GM10266 (cell line): ENCODE measurements around the gene TSPAN11.

Experiments
- DNase-seq: peaks from one replicate; pipeline ENCODE4 v3.0.0; 2012; ENCODE audit errors: extremely low spot score
- CTCF ChIP-seq: IDR thresholded peaks from 2 replicates; pipeline ENCODE4 v1.5.1; 2012; ENCODE audit warnings: mild to moderate bottlenecking, low read depth; ENCODE audit not compliant: control insufficient read depth, insufficient read depth; ENCODE audit errors: missing control alignments

Gene TSPAN11

DNA sequence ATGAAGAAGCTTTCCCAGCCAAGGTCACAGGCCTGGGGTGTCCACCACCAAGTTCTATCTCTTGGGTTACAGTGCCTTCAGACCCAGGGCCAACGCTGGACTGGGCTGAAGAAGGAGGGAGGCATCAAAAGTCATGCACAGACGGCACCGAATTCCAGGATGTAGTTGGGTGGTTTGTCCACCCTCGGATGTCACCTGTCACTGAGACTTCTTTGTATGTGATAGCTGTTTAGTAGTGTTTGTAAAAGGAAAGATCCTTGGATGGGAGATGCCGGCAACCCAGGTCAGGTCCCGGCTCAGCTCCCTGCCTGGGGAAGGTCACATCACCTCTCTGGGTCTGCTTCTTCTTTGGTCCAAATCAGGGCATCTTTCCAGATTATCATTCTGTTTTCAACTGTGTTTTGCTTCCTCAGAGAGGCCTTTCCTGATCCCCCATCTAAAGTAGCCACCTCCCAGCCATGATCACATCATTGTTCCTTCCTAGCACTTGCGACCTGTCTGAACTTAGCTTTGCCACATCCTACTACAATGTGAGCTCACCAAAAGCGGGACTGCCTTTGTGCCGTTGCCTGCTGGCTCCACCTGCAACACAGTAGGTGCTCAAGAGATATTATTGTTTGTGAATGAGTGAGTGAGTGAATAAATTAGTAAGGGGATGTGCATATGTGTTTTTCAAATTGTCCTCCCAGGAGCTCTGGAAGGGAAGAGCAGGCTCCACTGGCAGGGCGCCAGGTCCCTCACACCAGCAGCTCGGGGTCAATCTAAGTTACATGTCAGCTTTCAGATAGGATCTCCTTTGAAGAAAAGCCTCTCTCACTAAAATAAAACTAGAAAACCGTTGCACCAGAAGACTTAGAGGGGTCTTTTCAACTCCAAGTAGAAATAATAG, 2.1 kb downstream of the TSPAN11 start:
- no peak for DNase-seq
- TF ChIP-seq CTCF: no peak

DNA sequence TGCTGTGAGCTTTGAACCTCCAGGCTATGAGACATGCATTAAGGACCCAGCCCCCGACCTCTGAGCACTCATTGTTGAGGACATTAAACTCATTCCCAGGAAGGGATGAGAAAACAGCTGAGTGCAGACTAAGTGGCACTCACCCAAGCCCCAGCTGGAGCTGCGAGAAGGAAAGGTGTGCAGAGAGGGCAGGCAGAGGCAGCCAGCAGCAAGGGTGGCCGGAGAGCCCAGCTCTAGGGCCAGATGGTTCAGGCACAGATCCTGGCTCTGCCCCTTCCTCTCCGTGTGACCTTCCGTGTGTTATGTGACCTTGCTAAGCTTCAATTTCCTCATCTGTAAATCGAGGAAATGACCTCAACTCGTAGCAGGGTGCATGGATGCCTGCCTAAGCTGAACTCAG, 3.7 kb downstream of the TSPAN11 start:
- TF ChIP-seq CTCF: no peak
- DNase-seq: no peak

DNA sequence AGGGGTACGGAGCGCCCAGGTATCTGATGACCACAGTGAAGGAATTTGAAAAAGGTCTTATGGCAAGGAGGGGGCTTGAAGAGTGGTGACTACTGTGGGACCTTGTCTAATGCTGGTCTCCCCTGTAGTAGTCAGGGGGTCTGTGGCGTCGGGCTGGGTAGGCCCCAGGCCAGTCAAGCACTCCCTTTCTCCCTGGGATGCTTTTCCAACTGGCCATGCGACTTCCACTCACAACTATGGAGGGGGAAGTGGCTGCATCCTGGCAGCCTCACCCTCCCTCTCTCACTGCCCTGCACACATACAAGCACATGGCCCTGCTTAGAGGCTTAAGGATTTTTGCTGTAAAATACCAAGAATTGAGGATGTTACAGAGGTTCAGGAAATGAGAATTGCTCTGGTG, 4.1 kb downstream of the TSPAN11 start:
- no peak for TF ChIP-seq CTCF
- DNase-seq: no peak

GRCh38 chr12:30932881-30933280, 6.3 kb downstream of the TSPAN11 start:
- no peak for DNase-seq
- TF ChIP-seq CTCF: no peak

DNA sequence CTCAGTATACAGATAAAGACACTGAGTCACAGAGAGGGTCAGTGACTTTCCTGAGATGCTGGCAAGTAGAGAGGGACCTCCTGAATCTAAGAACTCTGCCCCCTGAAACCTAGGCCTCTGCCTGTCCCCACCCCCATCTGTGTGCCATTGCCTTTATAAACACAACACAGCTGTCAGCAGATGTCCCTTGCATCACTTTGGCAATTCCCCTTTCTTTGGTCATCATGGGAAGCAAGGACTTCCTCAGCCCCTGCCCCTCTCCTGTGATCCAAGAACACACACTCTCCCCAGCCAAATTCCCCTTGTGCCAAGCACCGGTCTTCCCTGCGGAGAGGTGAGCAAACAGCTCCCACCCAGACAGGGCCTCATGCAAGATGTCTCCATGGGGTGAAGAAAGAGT, 8.3 kb downstream of the TSPAN11 start:
- no peak for TF ChIP-seq CTCF
- no peak for DNase-seq

GRCh38 chr12:30936036-30936435, 9.5 kb downstream of the TSPAN11 start:
- TF ChIP-seq CTCF: no peak
- no peak for DNase-seq

DNA sequence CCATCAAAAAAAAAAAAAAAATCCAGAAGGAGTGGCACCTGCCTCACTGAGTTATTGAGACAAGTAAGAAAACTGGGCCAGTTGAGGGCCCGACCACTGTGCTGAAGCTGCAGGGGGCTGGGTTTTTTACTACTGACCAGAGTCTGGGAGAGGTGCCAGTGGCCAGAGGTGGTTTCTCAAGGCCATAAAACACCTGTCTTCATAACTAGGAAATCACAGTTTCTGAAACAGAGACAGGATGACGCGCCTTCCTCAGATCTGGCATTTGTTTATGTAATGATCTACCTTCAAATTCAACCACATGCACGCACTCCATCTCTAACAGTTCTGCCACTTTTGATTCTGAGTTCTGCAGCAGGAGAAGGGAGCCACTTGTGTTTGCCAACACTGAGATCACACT, 12.7 kb downstream of the TSPAN11 start:
- no peak for TF ChIP-seq CTCF
- no peak for DNase-seq
